RWPE1 (cell line): ENCODE results near the gene SHROOM3.

Experiments used
- CTCF ChIA-PET: fragments of 350-600 bp; sonication (Branson Sonifier 250); formaldehyde crosslinking; extraction: SDS; loops from one replicate; lab custom pipeline; 2021; lab: Yijun Ruan, JAX
- POLR2A ChIA-PET: fragments of 400-600 bp; formaldehyde crosslinking; extraction: SDS; loops from one replicate; lab custom pipeline; 2020; ENCODE audit warnings: antibody characterized with exemption; ENCODE audit not compliant: low non-redundant PET; lab: Yijun Ruan, JAX
- DNase-seq: peaks from one replicate; pipeline ENCODE4 v3.0.0; 2012; ENCODE audit warnings: low spot score
- H3K27ac ChIP-seq: fragments of 450-650 bp; 2 replicates; pipeline ENCODE4 v1.5.1; 2017
- TF ChIP-seq, protein P1 (sequence below): fragments of 450-650 bp; conservative IDR thresholded peaks from 2 replicates; pipeline ENCODE4 v1.5.1; 2017; ENCODE audit warnings: low read depth, mild to moderate bottlenecking

The SHROOM3 gene

DNA sequence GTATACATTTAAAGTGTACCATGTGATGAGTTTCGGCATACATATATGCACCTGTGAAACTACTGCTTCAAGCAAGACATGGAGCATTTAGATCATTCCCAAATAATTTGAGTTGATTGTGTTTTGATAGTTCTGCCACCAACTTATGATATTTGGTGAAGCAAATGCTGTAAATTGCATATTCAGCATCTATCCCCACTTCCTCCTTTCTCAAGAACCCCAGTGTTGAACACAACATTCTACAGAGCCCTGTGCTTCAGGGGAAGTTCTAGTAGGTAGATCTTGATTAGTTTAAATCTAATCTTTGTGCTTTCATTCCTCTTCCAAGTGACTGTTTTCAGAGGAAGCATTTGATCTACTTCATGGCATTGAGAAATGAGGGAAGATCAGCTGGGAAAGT lies 5.4 kb upstream of the SHROOM3 start:
- TF ChIP-seq, protein P1, sequence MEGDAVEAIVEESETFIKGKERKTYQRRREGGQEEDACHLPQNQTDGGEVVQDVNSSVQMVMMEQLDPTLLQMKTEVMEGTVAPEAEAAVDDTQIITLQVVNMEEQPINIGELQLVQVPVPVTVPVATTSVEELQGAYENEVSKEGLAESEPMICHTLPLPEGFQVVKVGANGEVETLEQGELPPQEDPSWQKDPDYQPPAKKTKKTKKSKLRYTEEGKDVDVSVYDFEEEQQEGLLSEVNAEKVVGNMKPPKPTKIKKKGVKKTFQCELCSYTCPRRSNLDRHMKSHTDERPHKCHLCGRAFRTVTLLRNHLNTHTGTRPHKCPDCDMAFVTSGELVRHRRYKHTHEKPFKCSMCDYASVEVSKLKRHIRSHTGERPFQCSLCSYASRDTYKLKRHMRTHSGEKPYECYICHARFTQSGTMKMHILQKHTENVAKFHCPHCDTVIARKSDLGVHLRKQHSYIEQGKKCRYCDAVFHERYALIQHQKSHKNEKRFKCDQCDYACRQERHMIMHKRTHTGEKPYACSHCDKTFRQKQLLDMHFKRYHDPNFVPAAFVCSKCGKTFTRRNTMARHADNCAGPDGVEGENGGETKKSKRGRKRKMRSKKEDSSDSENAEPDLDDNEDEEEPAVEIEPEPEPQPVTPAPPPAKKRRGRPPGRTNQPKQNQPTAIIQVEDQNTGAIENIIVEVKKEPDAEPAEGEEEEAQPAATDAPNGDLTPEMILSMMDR = no peak
- no peak overlapping the region for H3K27ac ChIP-seq
- POLR2A ChIA-PET = no interaction called here
- CTCF ChIA-PET = interaction anchor here (1.3 to 3.2 kb wide), 2 partner anchors 8 to 75 kb away, joined by 3 to 34 read pairs; partner anchors contain the start of gene CCDC158
- no peak for DNase-seq

DNA sequence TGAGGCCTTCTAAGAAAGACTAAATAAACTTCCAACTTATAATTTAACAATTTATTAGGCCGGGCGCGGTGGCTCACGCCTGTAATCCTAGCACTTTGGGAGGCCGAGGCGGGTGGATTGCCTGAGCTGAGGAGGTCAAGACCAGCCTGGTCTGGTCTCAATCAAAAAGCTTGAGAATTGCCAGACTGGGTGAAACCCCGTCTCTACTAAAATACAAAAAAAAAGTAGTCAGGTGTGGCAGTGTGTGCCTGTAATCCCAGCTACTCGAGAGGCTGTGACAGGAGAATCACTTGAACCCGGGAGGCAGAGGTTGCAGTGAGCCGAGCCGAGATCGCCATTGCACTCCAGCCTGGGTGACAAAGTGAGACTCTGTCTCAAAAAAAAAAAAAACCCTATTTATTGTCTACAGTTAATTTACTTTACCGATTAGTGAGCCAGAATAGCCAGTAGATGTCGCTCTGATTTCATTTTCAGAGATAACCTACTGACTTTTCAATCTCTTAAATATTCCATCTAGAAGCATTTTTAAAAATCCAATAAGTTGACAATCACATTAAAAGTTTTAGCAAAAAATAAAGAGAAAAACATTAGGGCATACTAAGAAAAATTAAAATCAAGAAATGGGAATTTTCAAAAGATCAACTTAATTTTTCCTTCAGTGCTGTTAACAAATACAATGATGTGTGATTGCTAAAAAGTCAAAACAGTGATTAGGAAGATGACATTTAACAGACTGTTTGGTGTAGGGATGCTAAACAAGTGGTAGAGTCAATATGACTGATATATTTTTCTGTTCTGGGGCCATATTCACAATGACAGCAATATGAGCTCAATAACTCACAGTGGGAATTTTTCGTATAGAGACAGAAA lies 4.3 kb upstream of the SHROOM3 start:
- TF ChIP-seq, protein P1 = peak; percentile 90
- POLR2A ChIA-PET = interaction anchor here (0.5 kb wide), 1 partner anchor 10 kb away, joined by 3 read pairs; the partner anchor contains the start of gene CCDC158
- no peak overlapping the region for H3K27ac ChIP-seq
- CTCF ChIA-PET = interaction anchor here (0.7 to 3.2 kb wide), 9 partner anchors 9 to 379 kb away, joined by 3 to 34 read pairs (median 3); partner anchors contain the start of gene CCDC158
- DNase-seq = peak; percentile 63

DNA sequence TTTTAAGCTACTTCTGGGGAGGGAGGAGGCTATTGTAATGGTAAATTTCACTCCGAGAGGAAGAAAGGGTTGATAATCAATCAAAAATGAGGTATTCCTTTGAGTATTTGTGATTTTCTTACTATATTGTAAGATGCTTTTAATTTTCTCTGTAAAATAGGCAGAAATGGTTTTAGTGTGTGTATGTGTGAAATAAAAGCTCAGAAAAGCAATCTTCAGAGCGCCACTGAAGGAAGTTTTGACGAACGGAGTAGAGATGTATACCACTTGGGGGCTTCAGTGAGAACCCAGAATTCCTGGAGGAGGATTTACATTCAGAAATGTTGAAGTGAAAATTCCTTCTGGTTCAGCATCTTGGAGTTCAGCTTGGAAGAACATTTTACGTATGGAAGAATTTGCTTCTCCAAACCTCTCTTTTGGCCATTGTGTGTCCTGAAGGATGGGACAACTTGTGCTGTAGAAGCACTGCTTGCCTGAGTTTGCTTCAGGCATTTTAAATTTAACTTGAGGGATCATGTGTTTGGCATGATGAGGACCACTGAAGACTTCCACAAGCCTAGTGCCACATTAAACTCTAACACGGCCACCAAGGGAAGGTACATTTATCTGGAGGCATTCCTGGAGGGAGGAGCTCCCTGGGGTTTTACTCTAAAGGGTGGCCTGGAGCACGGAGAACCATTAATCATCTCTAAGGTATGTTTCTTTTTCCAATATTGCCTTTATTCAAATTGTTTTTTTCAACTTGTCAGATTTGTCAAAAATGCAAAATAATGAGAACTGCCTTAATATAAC lies 695 bp downstream of the SHROOM3 start:
- TF ChIP-seq, protein P1 = no peak
- ChIA-PET POLR2A (no interaction called here), CTCF (interaction anchor here (0.8 kb wide), 1 partner anchor 69 kb away, joined by 3 read pairs; no protein-coding TSS in a partner anchor)
- no peak overlapping the region for H3K27ac ChIP-seq
- DNase-seq = no peak

- ChIA-PET POLR2A (no interaction called here), CTCF (interaction anchor here (1.7 kb wide), 1 partner anchor 8 kb away, joined by 4 read pairs; no protein-coding TSS in a partner anchor)
- no peak overlapping the region for H3K27ac ChIP-seq
- DNase-seq = no peak
- TF ChIP-seq, protein P1 = no peak
Measured at GRCh38 chr4:76439491-76439890, 4.5 kb downstream of the SHROOM3 start.

DNA sequence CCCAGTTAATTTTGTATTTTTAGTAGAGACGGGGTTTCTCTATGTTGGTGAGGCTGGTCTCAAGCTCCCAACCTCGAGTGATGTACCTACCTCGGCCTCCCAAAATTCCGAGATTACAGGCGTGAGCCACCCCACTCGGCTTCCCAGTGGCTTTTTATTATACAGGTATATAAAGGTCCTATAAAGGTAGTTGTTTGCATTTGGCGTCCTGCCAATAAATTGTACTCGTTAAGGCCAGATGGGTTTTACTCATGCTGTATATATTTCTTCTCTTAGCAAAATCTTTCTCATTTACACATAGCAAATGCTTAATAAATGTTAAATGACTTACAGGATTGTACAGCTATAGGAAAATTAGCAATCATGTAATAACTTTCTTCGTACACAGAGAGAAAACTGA lies 6.9 kb downstream of the SHROOM3 start:
- ChIA-PET POLR2A (no interaction called here), CTCF (no interaction called here)
- no peak for DNase-seq
- H3K27ac ChIP-seq = no peak overlapping the region
- TF ChIP-seq, protein P1 = no peak

- CTCF ChIA-PET = interaction anchor here (0.5 kb wide), 1 partner anchor 14 kb away, joined by 3 read pairs; no protein-coding TSS in a partner anchor
- TF ChIP-seq, protein P1 = no peak
- no peak for DNase-seq
- no peak overlapping the region for H3K27ac ChIP-seq
- POLR2A ChIA-PET = no interaction called here
Measured at GRCh38 chr4:76442807-76443206, 7.8 kb downstream of the SHROOM3 start.
